Hippocampal formation (tissue), 2 donors: ENCODE data around the gene PET100.

ENCODE experiments used
- DNase-seq, 2 donors: peaks; one replicate each; lab custom pipeline; 2025; lab: John Stamatoyannopoulos, UW

The PET100 gene

DNA sequence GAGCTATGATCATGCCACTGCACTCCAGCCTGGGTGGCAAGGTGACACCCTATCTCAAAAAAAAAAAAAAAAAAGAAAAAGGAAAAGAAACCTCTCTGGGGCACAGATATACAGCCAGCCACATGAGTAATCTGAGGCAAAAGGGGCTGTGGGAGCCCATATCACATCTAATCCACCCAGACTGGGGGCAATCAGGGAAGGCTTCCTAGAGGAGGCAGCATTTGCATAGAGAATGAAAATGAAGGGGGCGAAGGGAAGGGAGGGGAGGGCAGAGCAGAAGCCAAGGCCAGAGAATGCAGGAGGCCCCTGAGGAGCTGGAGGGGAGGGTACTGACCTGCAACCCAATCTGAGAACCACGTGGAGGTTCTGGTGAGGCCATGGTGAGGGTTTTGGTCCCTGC lies 20.6 kb downstream of the PET100 start:
- DNase-seq: no peak

DNA sequence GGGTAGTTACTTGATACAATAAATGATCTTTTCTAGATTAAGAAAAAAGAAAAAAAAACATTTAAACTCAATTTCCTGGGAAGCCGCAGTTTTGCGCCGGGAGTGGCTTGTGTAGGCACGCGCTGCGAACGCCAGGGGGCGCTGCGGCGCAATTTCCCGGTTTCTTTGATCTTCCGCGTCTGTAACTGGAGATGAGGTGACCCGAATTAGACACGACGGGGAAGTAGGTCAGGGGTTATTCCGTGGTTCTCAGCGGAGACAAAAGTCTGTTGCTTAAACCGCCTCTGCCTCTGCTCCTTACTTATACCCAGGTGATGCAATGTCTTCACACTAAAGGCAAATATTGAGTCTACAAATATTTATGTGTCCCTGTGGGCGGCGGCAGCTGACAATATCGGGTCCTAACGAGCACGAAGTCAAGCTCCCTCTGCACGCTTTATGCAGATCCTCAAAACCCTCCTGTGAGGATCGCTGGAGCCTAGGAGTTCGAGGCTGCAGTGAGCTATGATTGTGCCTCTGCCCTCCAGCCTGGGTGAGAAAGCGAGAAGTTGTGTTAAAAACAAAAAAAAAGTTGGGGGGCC lies 22.6 kb downstream of the PET100 start:
- DNase-seq: peak; percentile 47 to 64

DNA sequence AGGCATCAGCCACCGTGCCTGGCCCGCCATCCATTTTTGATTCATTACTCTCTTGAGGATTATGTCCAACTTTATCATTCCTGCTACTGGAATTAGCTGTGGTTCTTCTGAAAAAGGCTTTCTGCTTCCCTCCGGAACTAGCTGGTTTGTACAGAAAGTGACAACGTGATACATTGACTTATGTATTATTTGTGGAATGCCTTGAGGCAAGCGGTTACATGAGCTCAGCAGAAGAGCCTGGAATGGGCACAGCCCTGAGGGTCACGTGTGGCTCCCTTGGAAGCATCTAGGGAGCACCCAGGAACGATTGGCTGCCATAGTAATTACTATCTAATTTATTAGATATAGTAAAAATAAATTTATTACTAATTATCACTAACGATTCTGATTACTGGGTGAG lies 24.8 kb downstream of the PET100 start:
- DNase-seq: no peak

DNA sequence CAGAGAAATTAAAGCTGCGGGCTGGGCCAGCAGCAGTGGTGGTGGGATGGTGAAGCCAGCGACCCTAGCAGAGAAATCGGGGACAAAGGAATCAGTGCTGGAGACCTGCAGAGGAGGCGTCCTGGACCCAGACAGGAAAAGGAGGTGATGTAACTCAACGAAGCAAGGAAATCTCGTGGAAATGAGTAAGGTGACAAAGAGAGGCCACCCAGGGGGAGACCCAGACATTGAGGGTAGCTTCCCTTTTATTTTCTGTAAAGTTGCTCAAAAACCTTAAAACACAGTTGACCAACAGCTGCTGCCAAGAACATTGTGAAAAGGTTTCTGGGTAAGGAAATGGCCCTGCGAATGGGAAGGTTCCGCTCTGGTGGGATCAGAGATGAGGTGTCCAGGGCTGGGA lies 26.0 kb downstream of the PET100 start:
- no peak for DNase-seq

DNA sequence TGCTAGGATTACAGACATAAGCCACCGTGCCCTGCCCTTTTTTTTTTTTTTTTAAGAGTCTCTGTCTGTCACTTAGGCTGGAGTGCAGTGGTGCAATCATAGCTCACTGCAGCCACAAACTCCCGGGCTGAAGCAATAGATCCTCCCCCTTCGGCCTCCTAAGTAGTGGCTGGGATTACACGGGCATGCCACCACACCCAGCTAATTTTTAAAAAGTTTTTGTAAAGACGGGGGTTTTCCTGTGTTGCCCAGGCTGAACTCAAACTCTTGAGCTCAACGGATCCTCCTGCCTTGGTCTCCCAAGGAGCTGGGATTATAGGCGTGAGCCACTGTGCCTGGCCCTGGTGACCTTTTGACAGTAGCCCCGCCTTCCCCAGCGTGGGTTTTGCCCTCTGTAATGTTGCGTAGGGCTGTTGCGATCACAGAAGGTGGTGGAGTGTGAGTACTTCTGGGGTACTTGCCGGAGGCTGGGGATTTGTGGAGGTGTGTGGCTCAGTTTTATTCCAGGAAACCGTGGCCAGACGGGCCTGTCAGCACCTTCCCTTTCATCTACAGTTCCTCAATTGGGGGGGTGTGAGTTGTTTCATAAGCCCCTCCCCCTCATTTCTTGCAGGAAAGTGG lies 27.6 kb downstream of the PET100 start:
- DNase-seq: no peak

DNA sequence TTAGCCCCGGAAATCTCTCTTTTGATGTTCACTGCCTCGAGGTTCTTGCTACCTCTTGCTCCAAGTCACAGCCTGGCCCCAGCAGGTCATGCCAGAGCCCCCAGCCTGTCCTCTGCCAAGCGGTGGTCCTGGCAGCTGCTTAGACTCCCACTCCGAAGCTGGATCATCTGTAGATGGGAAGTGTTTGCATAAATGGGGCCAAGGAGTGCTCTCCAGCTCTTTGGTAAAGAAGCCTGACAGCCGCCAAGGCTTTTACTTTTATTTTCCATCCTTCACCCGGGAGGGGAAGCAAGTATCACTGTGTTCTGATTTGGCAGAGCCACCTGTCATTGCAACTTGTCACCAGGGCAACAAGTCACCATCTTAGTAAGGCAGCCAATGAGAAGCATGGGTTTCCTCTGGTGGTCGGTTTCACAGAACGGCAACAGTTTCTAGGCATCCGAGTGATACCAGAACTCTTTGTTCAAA lies 28.7 kb downstream of the PET100 start:
- peak in 1 of 2 donors; percentile 46 for DNase-seq

DNA sequence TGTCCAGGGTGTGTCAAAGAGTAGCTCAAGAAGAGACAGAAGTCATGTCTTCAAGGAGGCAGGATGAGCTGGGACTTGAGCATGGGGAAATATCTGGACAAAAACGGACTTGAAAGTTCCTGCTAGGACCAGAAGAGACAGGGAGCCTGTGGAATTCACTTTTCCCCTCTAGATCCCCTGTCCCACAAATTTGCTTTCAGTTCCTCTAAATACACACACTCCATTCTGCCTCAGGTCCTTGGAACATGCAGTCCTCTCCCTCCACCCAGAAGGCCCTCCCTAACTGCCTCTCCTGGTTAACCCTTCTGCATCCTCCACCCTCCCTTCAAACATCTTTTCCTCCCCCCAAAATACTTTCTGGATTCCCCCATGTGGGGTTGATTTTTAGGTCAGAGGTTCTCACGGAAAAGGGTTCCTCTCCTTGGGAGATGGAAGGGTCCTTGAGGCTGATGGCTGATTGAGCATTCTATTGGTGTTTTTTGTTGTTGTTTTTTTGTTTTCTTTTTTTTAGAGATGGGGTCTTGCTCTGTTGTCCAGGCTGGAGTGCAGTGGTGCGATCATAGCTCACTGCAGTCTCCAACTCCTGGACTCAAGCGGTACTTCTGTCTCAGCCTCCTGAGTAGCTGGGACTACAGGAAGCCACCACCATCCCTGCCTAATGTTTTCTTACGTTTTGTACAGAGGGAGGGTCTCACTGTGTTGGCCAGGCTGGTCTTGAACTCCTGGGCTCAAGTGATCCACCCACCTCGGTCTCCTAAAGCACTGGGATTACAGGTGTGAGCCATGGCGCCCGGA lies 32.3 kb downstream of the PET100 start:
- no peak for DNase-seq

DNA sequence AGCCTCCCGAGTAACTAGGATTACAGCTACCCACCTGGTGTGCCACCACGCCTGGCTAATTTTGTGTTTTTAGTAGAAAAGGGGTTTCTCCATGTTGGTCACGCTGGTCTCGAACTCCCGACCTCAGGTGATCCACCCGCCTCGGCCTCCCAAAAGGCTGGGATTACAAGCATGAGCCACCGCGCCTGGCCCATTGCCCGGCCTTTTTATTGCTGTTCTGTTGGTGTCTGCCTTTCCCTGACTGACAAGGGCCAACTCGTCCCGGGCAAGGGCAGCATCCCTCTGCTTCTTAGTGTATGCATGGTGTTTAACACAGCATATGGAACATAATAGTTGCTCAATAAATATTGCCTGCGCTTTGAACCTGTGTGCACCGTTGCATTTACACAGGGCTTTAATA lies 33.1 kb downstream of the PET100 start:
- no peak for DNase-seq

DNA sequence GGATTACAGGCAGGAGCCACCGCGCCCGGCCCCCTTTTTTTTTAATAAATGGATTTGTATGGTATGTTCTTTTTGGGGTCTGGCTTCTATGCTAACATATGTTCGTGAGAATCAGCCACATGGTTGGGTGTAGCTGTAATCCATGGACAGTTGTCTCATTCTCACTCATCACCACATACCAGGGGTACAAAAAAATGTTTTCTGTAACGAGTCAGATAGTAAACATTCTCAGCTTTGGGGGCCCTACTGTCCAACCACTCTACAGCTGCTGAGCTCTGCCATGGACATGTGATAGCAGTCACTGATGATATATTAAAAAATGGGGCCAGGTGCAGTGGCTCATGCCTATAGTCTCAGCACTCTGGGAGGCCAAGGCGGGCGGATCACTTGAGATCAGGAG lies 34.1 kb downstream of the PET100 start:
- no peak for DNase-seq

DNA sequence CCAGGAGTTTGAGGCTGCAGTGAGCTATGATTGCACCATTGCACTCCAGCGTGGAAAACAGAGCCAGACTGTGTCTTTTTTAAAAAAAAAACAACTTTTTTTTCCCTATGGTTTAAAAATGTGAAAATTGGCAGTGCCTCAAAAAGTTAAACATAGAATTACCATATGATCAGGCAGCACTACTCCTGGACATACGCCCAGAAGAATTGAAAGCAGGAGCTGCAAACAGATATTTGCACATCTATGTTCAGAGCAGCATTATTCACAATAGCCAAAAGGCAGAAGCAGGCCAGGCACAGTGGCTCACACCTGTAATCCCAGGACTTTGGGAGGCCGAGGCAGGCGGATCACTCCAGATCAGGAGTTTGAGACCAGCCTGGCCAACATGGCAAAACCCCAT lies 35.5 kb downstream of the PET100 start:
- DNase-seq: peak in 1 of 2 donors; percentile 19

DNA sequence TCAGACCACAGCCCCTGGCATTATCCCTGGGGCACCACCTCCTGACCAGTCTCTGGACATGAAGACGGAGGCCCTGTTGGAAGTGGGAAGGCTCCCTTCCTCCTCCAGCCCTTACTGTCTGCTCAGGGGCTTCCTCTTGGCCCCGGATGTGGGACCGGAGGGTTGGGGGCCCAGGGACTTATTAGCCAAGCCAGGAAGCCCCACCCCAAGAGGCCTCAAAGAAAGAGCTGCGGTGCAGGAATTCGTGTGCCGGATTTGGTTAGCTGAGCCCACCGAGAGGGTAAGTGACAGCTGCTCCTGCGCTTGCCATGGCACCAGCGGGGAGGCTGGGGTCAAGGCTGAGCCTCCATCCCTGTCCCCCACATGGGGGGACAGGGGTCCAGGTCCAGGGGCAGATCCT lies 39.2 kb downstream of the PET100 start, which contains the start of gene RETN:
TSS of gene RETN (plus strand) at position 208 of the 400 bp plus-strand sequence. CDS start 278 bp downstream, outside the sequence.
- DNase-seq: no peak

DNA sequence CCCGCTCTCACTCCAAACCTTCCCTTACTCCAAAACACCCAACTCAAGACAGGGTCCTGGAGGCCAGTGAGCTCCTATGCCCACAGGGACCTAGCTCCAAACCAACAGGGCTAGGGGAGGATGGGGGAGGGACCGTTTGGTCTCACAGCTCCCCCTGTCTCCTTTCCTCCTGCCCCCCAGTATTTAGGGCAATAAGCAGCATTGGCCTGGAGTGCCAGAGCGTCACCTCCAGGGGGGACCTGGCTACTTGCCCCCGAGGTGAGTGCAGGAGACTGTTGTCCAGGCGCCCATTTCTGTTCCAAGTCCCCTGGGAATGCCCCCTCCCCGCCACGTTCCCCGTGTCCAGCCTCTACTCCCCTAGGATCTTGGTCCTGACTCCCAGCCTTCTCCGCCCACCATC lies 40.0 kb downstream of the PET100 start:
- DNase-seq: no peak

DNA sequence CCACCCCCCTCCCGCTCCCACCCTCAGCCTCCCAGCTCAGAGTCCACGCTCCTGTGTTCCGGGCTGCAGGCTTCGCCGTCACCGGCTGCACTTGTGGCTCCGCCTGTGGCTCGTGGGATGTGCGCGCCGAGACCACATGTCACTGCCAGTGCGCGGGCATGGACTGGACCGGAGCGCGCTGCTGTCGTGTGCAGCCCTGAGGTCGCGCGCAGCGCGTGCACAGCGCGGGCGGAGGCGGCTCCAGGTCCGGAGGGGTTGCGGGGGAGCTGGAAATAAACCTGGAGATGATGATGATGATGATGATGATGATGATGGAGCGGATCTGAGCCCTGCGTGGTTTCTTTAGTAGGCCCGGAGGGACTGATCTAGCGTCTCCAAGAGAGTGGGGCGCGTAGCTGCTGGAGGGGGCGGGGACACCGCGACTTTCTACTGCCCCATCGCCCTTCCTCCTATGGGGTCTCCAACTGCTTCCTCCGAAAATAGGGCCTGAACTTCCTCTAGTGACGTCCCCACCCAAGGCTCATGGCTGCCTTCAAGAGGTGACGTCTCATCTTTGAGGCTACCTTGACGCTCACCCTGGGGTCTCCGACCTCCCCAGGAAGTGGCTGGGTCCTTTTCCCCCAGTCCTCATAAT lies 40.7 kb downstream of the PET100 start:
- DNase-seq: no peak

DNA sequence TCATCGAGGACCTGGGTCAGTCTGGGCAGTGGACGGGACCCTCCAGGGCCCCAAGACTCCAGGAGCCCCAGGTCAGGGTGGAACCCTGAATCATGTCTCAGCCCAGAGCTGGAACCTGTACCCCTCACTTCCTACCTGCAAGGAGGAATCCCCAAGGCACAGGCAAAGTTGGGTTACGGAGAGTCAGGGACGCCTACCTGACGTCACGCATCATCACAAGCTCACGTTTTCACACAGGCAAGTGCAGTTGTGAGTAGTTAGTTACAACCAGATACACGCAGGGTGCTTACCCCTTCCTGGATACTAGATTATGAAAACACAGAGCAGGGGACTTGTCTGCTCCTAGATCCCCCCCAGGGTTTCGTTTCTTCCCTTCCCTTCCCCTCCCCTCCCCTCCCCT lies 41.2 kb downstream of the PET100 start:
- DNase-seq: no peak

DNA sequence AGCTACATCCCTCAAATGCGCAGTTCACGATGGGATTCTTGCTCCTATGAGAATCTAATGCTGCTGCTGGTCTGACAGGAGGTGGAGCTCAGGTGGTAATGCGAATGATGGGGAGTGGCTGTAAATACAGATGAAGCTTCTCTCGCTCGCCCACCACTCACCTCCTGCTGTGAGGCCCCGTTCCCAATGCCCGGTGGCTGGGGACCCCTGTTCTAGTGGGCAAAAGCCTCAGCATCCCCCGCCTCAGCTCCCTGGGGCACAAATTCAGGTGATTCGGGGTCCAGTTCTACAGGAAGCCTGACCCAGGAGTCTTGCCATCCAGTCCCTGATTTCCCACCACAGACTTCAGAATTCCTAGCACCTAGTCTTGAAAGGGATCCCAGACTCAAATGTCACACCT lies 42.9 kb downstream of the PET100 start:
- DNase-seq: no peak

DNA sequence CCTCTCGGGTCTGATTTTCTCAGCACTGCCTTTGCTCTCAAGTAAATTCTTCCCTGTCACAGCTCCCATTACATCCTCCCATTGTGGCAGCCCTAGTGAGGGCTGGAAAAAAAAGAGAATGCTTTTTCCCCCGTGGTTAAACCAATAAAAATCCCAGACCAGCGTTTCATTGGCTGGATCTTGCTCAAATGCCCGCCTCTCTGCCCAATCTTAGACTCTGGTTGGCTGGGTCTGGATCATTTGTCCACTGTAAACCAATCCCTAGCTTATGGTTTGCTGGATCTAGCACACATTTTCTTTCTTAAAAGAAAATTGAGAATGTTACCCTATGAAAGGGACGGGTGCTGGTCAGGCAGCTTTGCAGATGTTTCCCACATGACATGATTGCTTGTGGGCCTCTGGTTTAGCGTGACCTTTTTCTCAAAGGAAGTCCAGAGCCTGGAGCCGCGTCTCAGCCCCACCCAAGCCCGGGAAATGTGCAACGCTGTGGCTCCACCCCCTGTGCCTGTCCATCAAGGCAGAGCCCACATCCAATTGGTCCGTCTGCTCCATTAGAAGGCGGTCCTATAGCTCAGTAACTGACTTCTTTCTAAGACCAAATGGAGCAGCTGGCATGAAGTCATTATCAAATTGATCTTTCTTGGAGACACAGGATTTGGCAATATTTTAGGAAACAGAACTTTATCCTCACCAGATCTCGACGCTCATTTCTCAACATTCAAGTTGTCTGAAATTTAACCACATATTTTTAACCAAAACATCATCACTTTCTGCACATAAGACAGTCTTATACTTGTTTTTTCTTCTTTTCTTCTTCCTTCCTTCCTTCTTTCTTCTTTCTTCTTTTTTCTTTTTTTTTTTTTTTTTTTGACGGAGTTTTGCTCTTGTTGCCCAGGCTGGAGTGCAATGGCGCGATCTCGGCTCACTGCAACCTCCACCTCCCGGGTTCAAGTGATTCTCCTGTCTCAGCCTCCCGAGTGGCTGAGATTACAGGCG lies 44.7 kb downstream of the PET100 start:
- no peak for DNase-seq

DNA sequence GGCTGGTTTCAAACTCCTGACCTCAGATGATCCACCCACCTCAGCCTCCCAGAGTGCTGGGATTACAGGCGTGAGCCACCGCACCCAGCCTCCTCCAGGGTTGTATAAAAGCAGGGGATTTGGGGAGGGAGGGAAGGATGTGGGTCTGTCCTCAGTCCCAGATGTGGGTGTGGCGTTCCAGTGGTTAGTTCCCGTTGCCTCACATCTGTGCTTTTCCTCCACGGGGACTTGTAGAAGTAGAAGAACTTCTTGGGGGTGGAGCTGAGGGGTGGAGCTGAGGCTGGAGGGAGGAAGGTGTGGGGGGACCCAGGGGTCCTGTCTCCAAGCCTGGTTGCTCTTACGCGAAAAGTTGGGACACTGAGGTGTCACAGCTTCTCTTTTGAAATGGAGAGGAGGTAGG lies 46.8 kb downstream of the PET100 start:
- DNase-seq: no peak

DNA sequence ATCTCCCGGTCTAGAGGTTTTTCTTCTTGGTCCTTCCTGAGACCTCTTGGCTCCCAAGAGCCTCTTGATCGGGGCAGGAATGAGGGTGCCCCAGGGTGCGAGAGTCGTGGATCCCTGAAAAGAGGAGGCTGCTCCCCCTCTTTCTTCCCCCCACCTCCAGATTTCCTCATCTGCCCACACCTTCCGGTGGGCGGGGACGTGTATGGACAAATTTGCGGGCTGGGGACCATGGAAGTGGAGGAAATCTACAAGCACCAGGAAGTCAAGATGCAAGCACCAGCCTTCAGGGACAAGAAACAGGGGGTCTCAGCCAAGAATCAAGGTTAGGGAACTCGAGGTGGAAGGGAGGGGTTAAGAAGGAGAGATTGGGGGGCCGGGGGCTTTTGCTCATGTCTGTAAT lies 47.3 kb downstream of the PET100 start, which contains the start of gene MCEMP1:
TSS of gene MCEMP1 (plus strand) at position 237 of the 400 bp plus-strand sequence. CDS start at position 268, 31 bp downstream.
- no peak for DNase-seq

DNA sequence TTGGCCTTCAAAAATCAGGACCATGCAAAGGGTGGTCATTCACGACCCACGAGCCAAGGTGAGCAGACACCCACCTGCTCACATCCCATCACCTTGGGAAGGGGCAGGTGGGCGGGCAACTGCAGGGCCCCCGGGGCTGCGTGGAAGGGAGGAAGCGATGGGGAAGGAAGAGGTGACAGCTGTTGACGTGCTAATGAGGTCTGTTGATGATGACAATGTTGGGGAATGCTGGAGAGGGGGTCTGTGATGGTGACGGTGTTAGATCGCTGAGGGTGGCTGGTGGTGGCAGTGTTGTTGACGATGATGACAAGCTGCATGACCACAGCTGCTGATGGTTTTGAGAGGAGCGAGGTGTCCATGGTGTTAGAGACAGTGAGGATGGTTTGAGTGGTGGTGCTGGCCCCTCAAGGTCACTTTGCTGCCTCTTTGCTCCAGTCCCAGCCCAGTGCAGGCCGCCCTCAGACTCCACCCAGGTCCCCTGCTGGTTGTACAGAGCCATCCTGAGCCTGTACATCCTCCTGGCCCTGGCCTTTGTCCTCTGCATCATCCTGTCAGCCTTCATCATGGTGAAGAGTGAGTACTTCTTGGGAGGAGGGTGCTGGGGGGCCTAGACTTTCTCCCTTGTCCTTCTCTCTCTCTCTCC lies 48.2 kb downstream of the PET100 start:
- DNase-seq: no peak

DNA sequence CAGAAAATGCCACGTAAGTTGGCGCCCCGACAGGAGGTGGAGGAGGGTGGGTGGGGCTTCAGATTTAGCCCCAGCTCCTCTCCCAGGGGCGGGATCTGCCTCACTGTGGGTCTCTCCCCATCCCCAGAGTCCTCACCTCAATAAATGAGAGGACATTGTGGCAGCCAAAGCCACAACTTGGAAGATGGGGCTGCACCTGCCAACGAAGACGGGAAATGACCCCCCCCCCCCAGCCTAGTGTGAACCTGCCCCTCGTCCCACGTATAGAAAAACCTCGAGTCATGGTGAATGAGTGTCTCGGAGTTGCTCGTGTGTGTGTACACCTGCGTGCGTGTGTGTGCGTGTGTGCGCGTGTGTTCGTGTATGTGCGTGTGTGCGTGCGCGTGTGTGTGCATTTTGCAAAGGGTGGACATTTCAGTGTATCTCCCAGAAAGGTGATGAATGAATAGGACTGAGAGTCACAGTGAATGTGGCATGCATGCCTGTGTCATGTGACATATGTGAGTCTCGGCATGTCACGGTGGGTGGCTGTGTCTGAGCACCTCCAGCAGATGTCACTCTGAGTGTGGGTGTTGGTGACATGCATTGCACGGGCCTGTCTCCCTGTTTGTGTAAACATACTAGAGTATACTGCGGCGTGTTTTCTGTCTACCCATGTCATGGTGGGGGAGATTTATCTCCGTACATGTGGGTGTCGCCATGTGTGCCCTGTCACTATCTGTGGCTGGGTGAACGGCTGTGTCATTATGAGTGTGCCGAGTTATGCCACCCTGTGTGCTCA lies 49.6 kb downstream of the PET100 start:
- DNase-seq: no peak
